Measurements from ENCODE around the gene ASZ1.

ASZ1 gene

DNA sequence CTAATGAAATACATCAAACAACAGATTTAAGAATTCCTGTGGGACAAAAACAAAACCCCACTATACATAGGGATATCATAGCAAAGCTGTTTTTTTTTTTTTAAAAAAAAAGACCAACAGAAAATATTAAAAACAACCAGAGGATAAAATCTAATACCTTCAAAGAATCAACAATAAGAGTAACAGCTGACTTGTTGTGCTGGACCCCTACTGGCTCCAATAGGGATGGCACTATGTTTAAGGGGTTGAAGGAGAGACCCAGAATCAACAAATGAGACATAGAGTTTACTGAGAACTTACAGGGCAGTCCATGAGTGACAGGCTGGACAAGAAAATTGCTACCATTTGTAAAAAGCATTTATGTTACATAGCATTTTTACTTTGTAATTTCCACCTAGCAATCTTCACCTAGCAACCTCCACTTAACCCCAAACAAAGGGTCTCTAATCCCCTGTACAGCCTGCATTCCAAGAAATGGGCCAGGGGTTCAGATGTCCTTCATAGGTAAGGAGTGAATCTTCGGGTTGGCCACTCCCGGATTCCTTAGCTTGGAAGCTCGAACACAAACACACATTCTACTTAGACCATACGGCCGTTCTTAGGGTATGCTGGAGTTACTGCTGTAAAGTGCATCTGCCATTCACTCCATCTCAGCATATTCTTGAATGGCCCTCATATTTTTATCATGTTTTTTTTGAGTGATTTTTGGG, 25.8 kb downstream of the ASZ1 start:
- no peak for DNase-seq

DNA sequence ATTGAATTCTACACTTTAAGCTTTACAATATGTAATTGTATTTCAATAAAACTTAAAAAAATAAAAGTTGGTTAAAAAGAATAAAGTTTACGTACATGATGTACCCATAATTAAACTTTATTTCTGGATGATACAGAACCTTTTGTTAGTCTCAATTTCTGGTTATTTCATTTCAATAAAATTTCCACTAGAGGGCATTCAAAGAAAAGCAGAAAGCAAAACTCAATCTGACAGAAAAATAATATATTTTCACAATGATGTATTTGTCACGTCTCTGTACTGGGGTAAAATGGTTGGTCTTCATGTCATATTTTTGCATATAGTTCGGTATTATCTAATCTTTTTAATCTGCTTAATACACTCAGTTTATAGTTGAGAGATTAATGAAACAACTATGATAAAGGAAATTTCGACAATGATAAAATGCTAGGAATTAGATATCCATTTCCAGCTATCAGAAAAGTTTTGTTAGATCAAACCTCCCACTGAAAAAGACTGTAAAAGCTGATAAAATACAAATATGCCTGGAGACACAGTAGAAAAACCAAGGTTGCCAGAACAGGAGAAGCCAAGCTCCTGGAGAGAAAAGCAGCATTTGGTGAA, 27.4 kb downstream of the ASZ1 start:
- no peak for DNase-seq

DNA sequence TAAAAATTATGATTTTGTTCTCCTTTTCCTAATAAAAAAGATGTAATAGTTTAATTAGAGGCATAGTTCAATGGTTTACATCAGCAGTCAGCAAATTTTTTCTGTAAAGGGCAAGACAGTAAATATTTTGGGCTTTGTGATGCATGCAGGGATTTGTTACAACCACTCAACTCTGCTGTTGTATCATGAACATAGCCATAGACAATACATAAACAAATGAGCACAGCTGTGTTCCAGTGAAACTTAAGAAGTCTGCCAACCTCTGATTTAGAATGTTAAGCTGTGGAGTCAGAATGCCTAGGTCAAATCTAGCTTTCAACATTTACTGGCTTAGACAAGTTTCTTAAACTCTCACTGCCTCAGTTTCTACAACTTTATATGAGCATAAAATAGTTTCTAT, 31.6 kb downstream of the ASZ1 start:
- no peak for DNase-seq

DNA sequence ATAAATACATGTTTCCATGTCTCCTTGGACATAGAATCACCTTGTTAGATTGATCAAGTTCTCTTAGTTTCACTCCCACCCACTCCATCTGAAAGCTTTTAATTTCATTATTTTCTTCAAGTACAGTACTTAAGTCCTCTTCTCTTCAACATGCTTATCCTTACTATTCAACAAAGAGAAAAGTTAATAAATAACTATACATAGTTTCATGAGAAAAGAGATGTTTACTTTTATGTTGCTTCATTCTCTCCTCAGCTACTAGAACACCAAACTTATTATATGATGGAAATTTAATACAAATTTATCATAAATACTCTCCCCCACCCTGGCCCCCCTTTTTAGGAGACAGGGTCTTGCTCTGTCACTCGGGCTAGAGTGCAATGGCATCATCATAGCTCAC, 33.5 kb downstream of the ASZ1 start:
- no peak for DNase-seq

DNA sequence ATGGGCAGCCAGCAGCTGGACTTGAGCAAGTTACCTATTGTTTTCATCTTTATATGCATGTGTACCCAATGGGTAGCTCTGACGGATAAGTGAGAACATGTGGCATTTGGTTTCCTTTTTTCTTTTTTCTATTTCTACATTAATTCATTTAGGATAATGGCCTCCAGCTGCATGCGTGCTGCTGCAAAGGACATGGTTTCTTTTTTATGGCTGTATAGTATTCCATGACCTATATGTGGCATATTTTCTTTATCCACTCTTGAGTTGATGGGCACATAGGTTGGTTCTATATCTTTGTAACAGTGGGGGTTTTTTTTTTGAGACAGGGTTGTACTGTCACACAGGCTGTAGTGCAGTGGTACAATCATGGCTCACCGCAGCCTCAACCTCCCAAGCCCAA, 37.4 kb downstream of the ASZ1 start:
- no peak for DNase-seq

DNA sequence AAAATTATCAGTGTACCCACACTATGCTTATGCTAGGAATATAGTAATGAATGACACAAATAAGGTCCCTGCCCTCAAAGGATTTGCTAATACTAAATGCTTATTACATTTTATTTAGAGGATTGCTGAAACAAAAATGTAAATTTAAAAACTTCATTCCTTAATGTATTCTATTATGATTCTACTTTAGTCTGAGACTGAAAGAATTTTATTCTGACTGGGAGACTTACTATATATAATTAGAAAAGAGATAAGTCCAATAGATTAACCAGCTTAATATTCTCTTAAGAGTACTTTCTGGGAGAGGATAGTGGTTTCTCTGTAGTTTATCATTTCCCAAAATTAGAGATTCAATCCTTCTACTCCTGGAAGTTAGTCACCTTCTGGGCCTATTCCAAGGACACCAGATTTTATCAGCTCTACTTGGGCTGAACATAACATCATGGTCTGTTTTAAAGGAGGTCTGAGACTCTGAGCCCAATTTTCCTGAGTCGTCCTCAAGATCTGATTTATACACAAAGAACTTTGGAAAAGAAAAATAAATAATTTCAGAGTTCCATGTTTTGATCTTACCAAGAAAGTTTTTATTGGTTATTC, 41.1 kb downstream of the ASZ1 start:
- DNase-seq = no peak

DNA sequence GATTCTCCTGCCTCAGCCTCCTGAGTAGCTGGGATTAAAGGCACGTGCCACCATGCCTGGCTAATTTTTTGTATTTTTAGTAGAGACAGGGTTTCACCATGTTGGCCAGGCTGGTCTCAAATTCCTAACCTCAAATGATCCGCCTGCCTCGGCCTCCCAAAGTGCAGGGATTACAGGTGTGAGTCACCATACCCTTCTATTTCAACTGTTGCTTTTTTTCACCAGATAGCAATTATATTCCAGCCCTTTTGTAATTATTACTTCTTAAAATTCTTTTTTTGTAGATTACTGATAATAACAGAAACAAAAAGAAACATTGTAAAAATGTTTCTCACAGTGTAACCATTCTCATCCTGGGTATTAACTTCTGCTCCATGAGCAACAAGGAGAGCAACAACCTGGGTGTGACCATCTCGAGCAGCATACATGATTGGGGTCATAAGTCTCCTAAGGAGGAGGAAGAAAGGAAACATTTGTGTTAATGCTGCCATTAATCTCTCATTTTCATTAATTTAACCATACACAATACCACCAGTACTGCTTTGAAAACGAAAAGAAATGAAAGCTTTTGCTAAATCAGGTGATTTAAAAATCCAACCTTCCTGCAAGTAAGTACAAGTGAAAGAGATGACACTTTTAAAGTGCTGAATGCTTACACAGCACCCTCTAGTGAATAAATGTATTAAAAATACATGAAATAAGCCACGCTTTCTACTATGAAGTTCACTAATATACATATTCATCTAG, 41.8 kb downstream of the ASZ1 start:
- no peak for DNase-seq

DNA sequence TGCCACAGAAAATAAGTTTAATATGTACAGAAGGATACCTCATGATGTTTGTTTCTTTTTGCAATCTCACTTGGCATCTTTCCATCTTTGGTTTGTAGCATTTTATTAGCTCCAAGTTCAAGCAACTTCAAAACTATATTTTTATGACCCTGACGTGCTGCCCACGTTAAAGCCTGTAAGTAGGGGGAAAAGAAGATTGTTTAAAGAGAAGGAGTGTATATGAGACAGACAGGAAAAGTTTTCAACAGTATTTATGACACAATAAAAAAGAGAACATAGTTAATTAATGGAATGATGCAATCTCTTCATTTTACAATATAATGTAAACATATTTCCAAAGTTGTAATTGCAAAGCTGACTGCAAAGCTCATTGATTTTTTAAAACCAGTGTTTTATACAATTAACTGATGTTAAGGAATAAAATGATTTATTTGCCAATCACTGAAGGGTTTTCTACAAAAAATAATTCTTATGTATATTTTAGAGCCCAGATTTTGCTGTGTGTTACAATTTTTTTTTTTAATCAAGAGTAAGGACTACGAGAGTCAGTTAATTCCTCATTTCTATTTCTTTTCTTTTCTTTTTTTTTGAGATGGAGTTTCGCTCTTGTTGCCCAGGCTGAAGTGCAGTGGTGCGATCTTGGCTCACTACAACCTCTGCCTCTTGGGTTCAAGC, 42.5 kb downstream of the ASZ1 start:
- DNase-seq = no peak

DNA sequence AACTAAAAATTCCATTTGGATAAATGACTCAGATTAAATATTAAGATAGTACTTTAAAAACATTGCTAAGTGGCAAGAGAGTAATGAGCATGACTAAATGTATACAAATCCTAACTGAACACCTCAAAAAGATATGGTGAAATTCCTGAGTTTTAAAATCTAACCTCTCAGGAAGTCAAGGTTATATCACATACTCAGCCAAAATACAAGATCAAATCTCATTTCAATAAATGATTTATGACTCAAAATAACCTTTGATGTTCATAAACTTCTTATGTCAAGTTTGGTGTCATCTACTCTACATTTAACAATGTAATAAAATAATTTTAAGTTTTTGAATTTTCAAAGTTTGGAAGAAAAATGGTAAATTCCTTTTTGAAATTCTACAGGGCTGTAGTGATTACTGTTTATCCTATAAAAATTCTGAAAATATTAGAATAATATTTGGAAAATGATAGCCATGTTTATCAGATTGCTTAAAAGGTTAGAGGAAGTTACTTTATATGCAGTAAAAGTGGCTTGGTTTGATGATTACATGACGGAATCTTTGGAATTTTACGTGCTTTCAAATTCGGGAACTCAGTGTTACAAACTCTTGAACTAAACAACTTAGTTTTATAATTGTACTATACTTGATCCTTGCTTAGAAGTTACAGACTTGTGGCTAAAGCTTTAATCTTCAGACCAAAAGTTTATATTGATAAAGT, 43.7 kb downstream of the ASZ1 start:
- DNase-seq = no peak

DNA sequence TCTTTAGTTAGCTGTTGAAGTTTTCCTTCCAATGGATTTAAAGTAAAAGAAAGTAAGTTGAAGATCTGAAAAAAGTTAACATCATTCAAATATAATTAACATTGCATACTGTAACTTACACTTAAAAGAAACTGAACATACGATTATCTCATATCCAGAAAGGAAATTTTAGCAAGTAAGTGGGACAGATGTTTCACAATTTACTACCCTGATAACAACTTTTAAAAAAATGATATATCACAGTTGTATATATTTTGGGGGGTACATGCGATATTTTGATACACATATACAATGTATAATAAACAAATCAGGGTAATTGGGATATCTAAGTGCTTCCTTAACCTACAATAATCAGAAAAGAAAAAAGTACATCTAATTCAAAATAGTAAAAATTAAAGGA, 44.2 kb downstream of the ASZ1 start:
- DNase-seq = no peak

DNA sequence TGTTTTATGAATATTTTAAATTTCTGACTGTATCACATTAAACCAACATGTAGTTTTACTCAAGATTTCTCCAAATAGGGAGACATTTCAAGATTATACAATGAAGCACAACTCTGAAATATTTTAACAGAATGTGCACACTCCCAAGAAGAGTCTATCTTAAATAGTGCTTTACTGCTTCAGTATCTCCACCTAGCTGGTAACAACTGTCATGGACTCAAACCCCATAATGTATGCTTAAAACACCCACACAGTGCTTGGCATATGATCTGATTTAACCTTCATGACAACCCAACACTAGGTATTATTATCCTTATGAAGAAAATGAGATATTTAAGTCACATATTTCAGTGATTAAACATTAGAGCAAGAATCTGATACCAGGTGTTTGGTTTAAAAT, 45.9 kb downstream of the ASZ1 start:
- no peak for DNase-seq

DNA sequence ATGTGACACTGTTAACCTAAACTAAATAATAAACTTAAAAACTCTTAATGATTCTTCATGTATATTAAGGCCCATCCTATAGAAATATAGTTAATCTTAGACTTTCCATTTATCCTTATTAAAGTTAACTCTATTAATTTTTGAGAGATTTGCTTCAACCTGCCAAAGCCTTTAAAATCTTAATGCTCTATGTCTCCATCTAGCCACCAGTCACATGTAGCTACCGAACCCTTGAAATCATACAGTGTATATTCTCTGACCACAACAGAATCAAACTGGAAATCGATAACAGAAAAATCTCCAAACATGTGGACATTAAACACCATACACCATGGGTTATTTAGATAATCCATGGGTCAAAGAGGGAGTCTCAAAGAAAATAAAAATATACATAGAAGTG, 51.9 kb downstream of the ASZ1 start:
- no peak for DNase-seq

DNA sequence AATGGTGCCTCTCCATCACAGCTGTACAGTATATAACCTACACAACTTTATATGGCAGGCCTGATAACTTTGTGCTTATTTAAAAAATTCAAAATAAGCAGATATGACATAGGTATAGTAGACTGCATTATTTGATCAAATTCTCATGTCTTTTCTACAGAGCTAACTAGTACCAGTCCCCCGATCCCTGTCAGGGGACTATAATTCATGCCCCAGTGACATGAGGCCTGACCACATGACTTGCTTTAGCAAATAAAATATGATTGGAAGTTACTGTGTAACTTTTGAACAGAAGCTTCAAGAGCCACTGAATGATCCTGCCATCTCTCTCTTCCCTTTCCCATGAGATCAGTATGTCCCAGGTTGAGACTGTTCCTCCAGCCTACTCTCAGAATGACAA, 55.2 kb downstream of the ASZ1 start:
- DNase-seq = no peak

DNA sequence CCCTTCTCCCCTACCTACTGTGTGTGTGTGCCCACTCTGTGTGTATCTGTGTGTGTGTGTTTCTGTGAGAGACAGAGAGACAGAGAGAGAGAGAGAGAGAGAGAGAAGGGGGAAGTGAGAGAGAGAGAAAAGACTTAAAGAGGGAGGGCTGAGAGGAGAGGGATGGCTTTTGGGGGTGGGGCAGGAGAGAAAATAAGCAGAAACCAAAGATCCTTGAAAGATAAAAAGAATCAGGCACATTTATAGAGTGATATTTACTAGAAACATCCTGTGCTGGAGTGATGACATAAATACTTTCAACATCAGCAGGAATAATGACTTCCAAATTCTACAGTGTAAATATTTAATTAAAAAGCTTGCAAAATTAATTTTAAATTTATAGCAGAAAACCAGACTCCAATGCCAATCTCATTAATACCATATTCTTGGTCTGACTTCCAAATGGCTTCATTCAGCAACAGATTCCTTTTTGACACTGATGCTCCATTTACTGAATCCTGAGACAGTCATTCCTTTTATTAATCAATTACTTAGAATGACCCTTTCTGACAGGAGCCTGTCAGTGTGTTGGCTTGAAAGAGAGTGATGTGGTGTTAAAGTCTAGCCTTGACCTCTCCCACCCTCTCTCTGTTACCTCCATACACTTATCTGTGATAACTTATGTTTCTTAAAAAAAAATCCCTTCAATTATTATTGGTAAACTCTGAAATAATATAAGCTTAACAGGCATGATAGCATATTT, 62.8 kb downstream of the ASZ1 start:
- no peak for DNase-seq

DNA sequence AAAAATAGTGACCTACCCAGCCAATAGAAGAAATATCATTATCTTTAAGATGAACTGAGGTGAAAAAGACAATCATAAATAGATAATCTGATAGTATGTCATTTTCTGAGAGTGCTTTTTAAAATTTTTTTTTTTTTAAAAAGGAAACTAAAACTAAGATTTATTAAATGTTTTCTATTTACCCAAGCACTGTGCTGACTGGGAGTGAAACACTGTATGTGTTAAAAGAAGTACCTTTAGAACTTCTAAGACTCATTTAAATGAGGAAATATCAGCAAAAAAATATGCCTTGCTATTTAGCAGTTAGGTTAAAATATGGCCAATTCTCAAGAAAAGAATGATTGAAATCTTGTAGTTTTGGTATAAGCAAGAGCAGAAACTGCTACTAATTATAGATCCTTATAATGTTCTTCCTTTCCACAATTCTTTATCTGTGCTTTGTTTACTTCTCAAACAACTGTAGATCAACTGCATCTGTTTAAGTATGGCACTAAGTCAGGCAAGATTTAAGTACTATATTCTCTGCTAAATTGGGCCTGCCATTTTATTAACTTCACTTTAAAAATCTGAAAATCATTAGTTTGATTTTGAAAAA, 64.9 kb downstream of the ASZ1 start:
- no peak for DNase-seq

DNA sequence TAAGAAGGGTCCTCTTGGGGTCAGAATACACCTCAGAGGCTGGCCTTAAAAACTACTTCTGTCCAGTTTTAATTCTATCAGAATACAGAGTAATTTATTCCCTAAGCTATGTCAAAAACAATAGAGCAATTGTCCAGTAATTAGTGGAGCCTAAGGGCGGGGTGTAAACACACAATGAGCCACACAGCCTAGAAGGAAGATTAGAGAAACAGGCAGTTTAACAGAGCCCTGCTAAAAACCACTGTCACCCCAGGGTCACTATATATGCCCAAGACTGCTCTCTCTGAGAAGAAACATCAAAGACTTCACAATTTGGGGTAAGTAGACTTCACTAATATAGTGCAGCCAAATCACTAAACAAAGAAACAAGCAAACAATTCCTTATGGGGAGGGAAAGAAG, 77.3 kb downstream of the ASZ1 start:
- DNase-seq = no peak

DNA sequence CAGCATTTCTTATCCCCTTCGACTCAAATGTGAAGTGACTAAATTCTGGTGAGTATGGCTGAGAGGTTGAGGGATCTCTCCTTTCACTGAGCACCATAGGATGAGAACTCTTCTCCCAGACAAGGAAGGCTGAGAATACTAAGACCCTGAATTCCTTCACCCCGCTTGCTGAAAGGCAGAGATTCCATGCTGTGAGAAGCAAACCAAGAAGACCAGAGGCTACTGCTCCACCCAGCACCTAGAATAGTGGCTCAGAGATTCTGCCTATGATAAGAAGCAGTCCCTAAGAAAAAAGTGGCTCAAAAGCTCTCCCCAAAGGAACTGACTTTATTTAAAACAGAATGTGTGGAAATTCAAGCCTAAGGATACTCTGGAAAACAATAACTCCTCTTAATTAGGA, 77.7 kb downstream of the ASZ1 start:
- no peak for DNase-seq

DNA sequence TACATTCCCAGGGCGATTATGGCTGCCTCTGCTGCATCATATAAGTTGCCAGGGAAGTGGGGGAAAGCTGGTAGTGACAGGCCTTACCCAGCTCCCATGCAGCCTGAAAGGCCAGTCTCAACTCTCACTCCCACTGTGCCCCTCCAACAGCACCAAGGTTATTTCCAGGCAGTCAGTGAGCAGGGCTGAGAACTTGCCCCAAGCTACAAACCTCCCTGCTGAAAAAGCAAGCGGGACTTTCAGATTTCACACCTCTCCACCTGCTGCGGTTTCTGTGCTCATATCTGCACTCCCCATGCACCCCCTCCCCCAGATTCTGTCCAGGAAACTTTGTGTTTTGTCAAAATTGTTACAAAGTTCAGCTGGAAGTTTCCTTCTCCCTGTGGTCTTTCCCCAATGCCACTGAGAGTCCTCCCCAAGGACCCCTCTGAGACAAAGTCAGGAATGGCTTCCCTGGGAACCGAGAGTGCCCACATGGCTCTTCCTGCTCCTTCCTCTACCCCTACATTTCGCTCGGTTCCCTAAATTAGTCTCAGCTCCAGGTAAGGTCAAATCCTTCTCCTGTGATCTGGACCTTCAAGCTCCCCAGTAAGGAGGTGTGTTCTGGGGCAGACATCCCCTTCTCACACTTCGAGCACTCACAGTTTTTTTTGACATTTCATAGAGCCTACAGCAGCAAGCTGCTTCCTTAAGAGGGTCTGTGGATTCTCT, 79.2 kb downstream of the ASZ1 start:
- DNase-seq = no peak

DNA sequence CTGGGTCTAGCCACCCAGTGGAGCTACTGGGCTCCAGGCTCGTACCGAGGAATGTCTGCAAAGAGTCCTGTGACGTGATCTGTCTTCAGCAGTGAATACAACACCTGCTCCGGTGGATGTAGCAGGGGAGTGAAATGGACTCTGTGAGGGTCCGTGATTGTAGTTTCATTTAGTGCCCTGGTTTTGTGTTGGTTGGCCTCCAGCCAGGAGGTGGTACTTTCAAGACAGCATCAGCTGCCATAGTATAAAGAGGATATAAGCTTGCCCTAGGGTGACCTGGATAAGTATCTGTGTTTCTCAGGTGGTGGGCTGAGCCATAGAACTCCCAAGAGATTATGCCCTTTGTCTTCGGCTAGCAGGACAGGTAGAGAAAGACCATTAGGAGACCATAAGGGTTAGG, 79.8 kb downstream of the ASZ1 start:
- DNase-seq = no peak

DNA sequence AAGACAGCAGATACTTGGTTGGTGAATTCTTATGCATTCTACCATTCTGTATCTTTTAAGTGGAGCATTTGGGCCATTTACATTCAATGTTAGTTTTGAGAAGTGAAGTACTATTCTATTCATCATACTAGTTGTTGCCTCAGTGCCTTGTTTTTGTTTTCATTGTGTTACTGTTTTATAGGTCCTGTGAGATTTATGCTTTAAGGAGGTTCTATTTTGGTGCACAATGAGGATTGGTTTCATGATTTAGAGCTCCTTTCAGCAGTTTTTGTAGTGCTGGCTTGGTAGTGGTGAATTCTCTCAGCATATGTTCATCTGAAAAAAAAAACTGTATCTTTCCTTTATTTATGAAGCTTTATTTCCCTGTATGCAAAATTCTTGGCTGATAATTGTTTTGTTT, 81.1 kb downstream of the ASZ1 start:
- DNase-seq = no peak

DNA sequence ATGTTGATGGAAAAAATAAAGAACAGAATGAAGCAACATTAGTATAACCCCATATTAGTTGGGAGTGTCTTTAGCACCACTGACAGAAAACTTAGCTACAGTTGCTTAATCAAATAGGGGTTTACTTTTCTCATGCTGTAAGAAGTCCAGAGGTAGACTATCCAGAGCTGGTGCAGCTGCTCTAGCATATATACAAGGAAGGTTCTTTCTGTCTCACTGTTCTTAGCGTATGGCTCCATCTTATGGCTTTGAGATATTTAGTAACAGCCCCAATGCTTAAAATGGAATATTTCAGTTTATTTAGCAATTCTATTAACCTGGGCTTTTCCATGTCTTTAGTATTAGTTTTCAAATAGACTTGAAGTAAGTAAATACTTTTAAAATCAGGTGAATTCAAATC, 89.3 kb downstream of the ASZ1 start:
- no peak for DNase-seq

Measured in NK-92 treated with Interleukin-12 subunit alpha and Interleukin-12 subunit beta, amount 100 ng/mL, for 24 hours (cell line).